K562 treated with DMSO at 1 percent for 4 hours (cell line): ENCODE results near the gene LRIT2. TPM values are rescaled to one million over a fixed set of nuclear protein-coding genes. Genes with fewer than 3 reads are reported as not detected.

Experiments used
- total RNA-seq: library from RNA; unstranded; fragments of 300-600 nt; gene quantifications from 2 replicates; pipeline ENCODE4 v1.2.3, GENCODE V29; 2022; ENCODE audit not compliant: insufficient read depth

Gene LRIT2
- total RNA-seq, result not detected in 2 replicates

GRCh38 chr10:84225427-84226173 is at the start of gene LRIT2:
TSS of gene LRIT2 (minus strand) at chr10:84225544. CDS start at chr10:84225520, 24 bp downstream.

GRCh38 chr10:84244651-84245270 is 19.4 kb upstream of the LRIT2 start, which contains the start of gene RGR:
TSS of gene RGR (plus strand) at chr10:84245053. CDS start at chr10:84245091, 38 bp downstream.

GRCh38 chr10:84241185-84241790 is 15.9 kb upstream of the LRIT2 start, which contains the start of gene LRIT1:
TSS of gene LRIT1 (minus strand) at chr10:84241546. CDS start at chr10:84241439, 107 bp downstream.

GRCh38 chr10:84194424-84195043 is 30.8 kb downstream of the LRIT2 start, which contains the start of gene CDHR1:
TSS of gene CDHR1 (plus strand) at chr10:84194537. CDS start at chr10:84194761, 224 bp downstream.

GRCh38 chr10:84173501-84173929 is 51.8 kb downstream of the LRIT2 start, which contains the start of gene GPR15LG:
TSS of gene GPR15LG (plus strand) at chr10:84173801. CDS start at chr10:84173852, 51 bp downstream.

Other genes starting within 250 kb of the LRIT2 start
- 388 and 475 TPM in 2 replicates for gene GHITM, start 86.0 kb downstream of the LRIT2 start, total RNA-seq
- not detected in 2 replicates for gene GPR15LG, start 51.7 kb downstream of the LRIT2 start, total RNA-seq
- 0.22 and 0.27 TPM in 2 replicates for gene CDHR1, start 31.0 kb downstream of the LRIT2 start, total RNA-seq
- not detected in 2 replicates for gene LRIT1, start 16.0 kb upstream of the LRIT2 start, total RNA-seq
- not detected in 2 replicates for gene RGR, start 19.5 kb upstream of the LRIT2 start, total RNA-seq
- 5.7 and 6.4 TPM in 2 replicates for gene CCSER2, start 103.0 kb upstream of the LRIT2 start, total RNA-seq